ES-I3 (cell line): ENCODE results near the gene TMC6.
"Not testable (repeated sequence)": the region's sequence is repeated elsewhere in the genome, so short reads cannot be mapped to it uniquely, and the experiment has no call there.

Source experiments
- H3K36me3 ChIP-seq: 2 replicates; pipeline ENCODE4 v1.6.1; 2013; ENCODE audit warnings: mild to moderate bottlenecking, low read length, control low read depth, moderate library complexity; ENCODE audit not compliant: insufficient read depth
- H3K4me1 ChIP-seq: 2 replicates; pipeline ENCODE4 v1.6.1; 2013; ENCODE audit warnings: mild to moderate bottlenecking, control low read depth, low read length; ENCODE audit not compliant: insufficient read depth
- H3K9ac ChIP-seq: 2 replicates; pipeline ENCODE4 v1.6.1; 2013; ENCODE audit warnings: low read depth, mild to moderate bottlenecking, low read length, moderate library complexity
- H3K9me3 ChIP-seq: 2 replicates; pipeline ENCODE4 v1.6.1; 2013; ENCODE audit warnings: mild to moderate bottlenecking, low read length, moderate library complexity; ENCODE audit not compliant: control insufficient read depth, insufficient read depth

The TMC6 gene

DNA sequence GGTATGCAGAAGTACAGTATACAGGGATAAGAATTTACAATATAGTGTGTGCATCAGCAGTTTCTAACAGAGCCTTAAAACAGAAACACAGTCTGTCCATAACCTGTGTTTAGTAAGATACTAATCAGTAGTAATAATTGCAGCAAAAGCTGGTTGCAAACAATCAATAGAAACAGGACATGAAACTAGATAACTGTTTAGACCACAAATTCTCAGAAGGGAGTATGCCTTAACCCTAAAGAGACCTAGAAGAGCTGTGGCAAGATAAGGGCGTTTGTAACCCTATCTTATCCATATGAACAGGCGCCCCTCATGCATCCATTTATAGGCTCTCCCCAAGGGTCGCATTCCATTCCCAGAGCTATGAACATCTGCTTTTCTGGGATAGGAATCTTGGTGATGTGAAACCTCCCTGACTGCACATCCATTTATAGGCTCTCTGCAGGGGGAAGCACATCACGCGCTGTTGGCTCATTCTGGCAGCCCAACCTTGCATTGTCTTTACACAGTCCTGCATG, 46.1 kb downstream of the TMC6 start:
- H3K36me3 ChIP-seq, result peaks cover 16% of the 10 kb centered on the region
- not testable (repeated sequence) for H3K9me3 ChIP-seq, H3K9ac ChIP-seq, H3K4me1 ChIP-seq

DNA sequence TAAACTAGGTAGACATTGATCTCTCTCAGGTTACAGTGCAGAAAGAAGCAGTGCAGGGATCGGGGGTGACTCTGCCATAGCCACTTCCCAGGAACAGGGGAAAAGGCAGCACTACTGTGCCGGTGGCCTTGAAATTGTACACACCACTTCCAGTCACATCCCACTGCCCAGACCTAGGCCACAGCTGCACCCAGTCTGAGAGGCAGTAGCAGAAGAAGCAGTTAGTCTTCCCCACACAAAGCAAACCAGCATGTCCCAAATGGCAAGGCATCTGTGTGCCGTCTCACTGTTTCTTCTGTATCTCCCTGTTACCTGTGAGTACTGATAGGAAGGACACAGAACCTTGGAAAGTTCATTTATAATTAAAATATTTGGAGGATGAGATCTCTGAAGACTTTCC, 47.0 kb downstream of the TMC6 start:
- no peaks in the 10 kb centered on the region for H3K4me1 ChIP-seq
- peaks cover 9% of the 10 kb centered on the region for H3K36me3 ChIP-seq

DNA sequence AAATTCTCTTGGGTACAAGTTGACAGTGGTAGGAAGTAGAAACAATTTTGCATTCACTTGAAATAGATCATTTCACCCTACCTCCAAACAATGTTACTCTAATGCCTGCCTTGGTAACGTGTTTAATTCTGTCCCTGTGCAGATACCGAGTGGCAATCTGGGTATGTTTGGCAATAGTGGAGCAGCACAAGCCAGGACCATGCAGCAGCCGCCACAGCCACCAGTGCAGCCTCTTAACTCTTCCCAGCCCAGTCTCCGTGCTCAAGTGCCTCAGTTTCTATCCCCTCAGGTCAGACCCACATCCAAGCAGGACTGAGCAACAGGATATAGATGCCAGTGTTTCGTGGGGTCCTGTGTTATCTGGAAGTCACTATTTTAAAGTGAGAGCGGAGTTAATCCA, 49.3 kb downstream of the TMC6 start:
- H3K4me1 ChIP-seq, result no peaks in the 10 kb centered on the region
- H3K9ac ChIP-seq, result no peak overlapping the region
- H3K9me3 ChIP-seq, result no peaks in the 10 kb centered on the region
- H3K36me3 ChIP-seq, result peaks cover 18% of the 10 kb centered on the region

More for the DNA sequence above, 47.0 kb downstream of the TMC6 start:
- Histone ChIP-seq H3K9me3 (no peaks in the 10 kb centered on the region), H3K9ac (no peak overlapping the region)

DNA sequence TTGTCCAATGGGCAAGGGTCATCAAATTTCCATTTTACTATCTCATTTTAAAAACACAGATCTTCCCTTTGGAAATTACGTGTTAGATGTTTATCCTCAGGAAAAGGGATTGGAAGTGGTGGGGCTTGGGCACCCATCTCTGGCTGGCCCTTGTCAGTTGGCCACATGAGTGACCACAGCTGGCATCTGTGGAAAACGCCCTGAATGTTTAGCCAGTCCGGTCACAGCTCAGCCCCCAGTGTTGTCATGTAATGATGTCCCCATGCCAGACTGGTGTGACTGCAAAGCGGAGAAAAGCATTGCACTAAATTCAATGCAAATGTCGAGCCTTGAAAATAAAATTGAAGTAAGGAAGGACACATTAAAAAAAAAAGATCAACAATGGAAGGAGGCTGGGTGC, 53.0 kb downstream of the TMC6 start:
- Histone ChIP-seq H3K4me1 (no peaks in the 10 kb centered on the region), H3K36me3 (peaks cover 39% of the 10 kb centered on the region), H3K9me3 (no peaks in the 10 kb centered on the region), H3K9ac (no peak overlapping the region)

DNA sequence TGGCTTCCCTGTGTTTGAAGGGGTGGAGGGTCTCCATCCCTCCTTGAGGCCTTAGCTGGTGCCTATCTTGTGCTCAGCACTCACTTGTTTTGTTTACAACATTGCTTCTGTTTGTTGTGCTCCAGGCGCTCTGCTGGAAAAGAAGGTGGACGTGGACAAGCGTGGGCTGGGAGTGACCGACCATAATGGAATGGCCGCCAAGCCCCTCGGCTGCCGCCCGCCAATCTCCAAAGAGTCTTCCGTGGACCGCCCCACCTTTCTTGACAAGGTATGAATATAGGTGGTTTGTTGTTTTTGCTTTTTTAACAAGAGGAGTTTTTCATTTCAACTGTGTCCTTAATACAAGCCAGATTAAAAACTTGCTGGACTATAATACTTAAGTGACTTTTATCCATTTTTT, 53.5 kb downstream of the TMC6 start:
- H3K4me1 ChIP-seq, result no peaks in the 10 kb centered on the region
- peaks cover 41% of the 10 kb centered on the region for H3K36me3 ChIP-seq
- no peaks in the 10 kb centered on the region for H3K9me3 ChIP-seq

DNA sequence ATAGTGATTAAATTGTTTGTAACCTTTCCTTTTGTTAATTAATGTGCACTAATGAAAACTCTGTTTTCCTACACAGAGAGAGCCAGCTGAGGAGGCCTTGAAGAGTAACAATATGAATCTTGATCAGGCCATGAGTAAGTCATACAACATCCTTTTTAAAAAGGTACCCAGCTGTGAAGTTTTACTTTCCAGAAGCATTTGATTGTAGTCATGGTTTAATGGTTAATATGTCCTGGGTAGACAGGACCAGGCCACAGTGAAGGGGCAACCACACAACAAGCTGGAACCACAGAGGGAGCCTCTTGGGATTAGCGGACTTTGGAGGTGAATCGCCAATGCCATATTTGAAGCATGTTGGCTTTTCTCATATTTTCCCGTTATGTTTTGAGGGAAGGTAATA, 55.6 kb downstream of the TMC6 start:
- peaks cover 44% of the 10 kb centered on the region for H3K36me3 ChIP-seq
- no peaks in the 10 kb centered on the region for H3K9me3 ChIP-seq

More for the DNA sequence above, 53.5 kb downstream of the TMC6 start:
- no peak overlapping the region for H3K9ac ChIP-seq

DNA sequence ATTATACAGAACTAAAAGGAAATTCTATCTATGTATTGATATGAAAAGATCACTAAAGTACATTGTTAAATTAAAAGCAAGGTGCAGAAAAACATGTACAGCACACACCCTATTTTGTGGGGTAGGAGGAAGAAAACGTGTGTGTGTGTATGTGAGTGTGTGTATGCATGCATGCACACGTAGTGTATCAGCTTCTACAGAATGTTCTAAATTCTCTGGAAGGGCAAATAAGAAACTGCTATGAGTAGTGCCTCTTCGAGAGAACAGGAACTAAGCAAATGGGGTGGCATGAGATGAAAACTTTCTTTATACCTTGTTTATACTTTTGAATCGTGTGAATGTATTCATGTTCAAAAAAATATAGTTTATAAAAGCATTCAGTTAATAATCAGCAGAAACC, 58.9 kb downstream of the TMC6 start:
- no peak overlapping the region for H3K9ac ChIP-seq
- H3K9me3 ChIP-seq, result no peaks in the 10 kb centered on the region
- no peaks in the 10 kb centered on the region for H3K4me1 ChIP-seq
- H3K36me3 ChIP-seq, result peaks cover 37% of the 10 kb centered on the region

More for the DNA sequence above, 55.6 kb downstream of the TMC6 start:
- H3K4me1 ChIP-seq, result no peaks in the 10 kb centered on the region
- H3K9ac ChIP-seq, result no peak overlapping the region

DNA sequence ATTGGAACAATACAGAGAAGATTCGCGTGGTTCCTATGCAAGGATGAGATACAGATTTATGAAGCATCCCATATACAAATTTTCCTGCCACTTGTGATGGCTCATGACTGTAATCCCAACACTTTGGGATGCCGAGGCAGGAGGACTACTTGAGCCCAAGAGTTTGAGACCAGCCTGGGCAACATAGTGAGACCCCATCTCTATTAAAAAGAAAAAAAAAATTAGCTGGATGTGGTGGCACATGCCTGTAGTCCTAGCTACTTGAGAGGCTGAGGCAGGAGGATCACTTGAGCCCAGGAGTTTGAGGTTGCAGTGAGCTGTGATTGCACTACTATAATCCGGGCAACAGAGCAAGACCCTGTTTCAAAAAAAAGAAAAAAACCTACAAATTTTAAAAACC, 61.6 kb downstream of the TMC6 start:
- not testable (repeated sequence) for H3K4me1 ChIP-seq, H3K9me3 ChIP-seq, H3K9ac ChIP-seq
- peaks cover 12% of the 10 kb centered on the region for H3K36me3 ChIP-seq

DNA sequence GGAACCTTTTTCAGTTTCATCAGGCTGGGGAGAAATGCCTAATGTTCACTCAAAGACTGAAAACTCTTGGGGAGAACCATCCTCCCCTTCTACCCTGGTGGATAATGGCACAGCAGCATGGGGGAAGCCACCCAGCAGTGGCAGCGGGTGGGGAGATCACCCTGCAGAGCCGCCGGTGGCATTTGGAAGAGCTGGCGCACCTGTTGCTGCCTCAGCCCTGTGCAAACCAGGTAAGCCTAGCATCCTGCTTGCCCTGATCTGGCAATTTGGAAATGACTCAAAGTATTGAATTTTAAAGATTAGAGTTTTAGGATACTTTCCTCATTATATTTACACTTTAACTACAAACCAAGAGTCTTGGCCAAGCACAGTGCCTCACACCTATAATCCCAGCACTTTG, 63.8 kb downstream of the TMC6 start:
- H3K4me1 ChIP-seq, result no peaks in the 10 kb centered on the region
- H3K36me3 ChIP-seq, result peaks cover 9% of the 10 kb centered on the region
- no peak overlapping the region for H3K9ac ChIP-seq
- H3K9me3 ChIP-seq, result no peaks in the 10 kb centered on the region

DNA sequence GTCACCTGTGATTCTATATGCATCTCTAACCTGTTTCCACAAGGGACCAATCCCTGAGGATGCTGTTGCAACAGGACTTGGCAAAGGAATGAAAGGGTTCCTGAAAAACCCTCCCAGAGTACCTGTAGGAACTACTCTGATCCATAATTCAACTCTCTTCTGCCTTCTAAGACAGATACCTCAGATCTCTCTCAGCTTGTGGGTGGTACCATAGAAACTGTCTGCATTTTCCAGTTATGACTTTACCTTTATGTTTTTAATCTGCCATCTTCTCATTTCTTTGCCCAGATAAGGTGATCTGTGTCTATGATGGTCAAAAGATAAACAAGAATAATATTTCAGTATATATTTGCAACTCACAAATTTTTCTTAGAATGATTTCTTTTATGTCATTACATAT, 65.1 kb downstream of the TMC6 start:
- Histone ChIP-seq H3K9ac (no peak overlapping the region), H3K9me3 (no peaks in the 10 kb centered on the region), H3K4me1 (no peaks in the 10 kb centered on the region; the same call in 1 of the 2 replicates), H3K36me3 (peaks cover 3% of the 10 kb centered on the region; the same call in 1 of the 2 replicates)

DNA sequence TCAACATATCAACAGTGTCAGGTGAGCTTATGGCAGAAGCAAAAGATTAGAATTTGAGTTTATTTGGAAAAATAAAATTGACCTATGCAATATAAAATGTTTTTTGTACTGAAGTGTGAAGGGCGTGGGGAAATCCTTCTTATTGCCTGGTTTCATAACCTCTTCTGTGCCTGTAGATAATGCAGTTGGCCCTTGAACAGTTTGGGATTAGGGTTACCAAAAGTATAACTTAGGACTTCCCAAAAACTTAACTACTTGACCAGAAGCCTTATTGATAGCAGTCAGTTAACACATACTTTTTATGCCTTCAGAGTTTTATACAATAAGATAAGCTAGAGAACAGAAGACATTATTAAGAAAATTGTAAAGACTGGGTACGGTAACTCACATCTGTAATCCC, 66.0 kb downstream of the TMC6 start:
- Histone ChIP-seq H3K9ac (no peak overlapping the region), H3K4me1 (no peaks in the 10 kb centered on the region; the same call in 1 of the 2 replicates), H3K9me3 (no peaks in the 10 kb centered on the region), H3K36me3 (no peaks in the 10 kb centered on the region; the same call in 1 of the 2 replicates)
